H1 (cell line): ENCODE measurements around the gene TNRC6B. TPM values are rescaled to one million over a fixed set of nuclear protein-coding genes. Genes with fewer than 3 reads are reported as not detected.
A peak's percentile ranks its signal among the peaks of the same experiment; 100 is the strongest.

Source experiments
- CTCF ChIA-PET: fragments of 300-600 bp; sonication (Branson Sonifier 250); formaldehyde crosslinking; loops from one replicate; lab custom pipeline; 2021; ENCODE audit not compliant: partially characterized antibody; lab: Charles Lee
- POLR2A ChIA-PET: fragments of 300-600 bp; sonication (Branson Sonifier 250); formaldehyde crosslinking; loops from one replicate; lab custom pipeline; 2021; ENCODE audit warnings: inconsistent platforms; ENCODE audit not compliant: partially characterized antibody; lab: Charles Lee
- DNase-seq, 2 experiments: peaks; one replicate each; pipeline versions ENCODE4 v3.0.0 to v3.0.0-alpha.2; 2010 to 2022; ENCODE audit warnings: low spot score in 2 of 2, low read depth in 1 of 2, mixed read lengths in 1 of 2
- FAIRE-seq: peaks from 2 replicates; lab custom pipeline; 2011; peaks lifted over from hg19 to GRCh38; lab: Jason Lieb, UNC
- H2AFZ ChIP-seq: 2 replicates; pipeline ENCODE4 v1.8.1; 2012; ENCODE audit warnings: low read length, inconsistent platforms
- H2AK5ac ChIP-seq: 2 replicates; pipeline ENCODE4 v1.6.1; 2013; ENCODE audit warnings: low read depth, low read length
- H2BK120ac ChIP-seq: replicated peaks from 2 replicates; pipeline ENCODE3; 2013; ENCODE audit warnings: low read depth, low read length, inconsistent platforms
- H2BK12ac ChIP-seq: 2 replicates; pipeline ENCODE4 v1.6.1; 2013; ENCODE audit warnings: low read depth, low read length
- H2BK15ac ChIP-seq: 2 replicates; pipeline ENCODE4 v1.6.1; 2013; ENCODE audit warnings: low read length
- H2BK20ac ChIP-seq: 2 replicates; pipeline ENCODE4 v1.6.1; 2013; ENCODE audit warnings: low read length
- H2BK5ac ChIP-seq: 2 replicates; pipeline ENCODE4 v1.6.1; 2013; ENCODE audit warnings: low read depth, low read length
- H3K14ac ChIP-seq: 2 replicates; pipeline ENCODE4 v1.6.1; 2013; ENCODE audit warnings: inconsistent platforms; ENCODE audit not compliant: insufficient read length
- H3K18ac ChIP-seq: 2 replicates; pipeline ENCODE4 v1.6.1; 2013; ENCODE audit warnings: low read length; ENCODE audit errors: extremely low read depth
- H3K23ac ChIP-seq: 2 replicates; pipeline ENCODE4 v1.6.1; 2013; ENCODE audit warnings: inconsistent platforms; ENCODE audit not compliant: insufficient read length
- H3K23me2 ChIP-seq: 2 replicates; pipeline ENCODE4 v1.6.1; 2013; ENCODE audit warnings: low read depth, low read length
- H3K27ac ChIP-seq: 2 replicates; pipeline ENCODE4 v1.6.1; 2011; ENCODE audit warnings: low read depth, low read length, inconsistent platforms
- H3K27me3 ChIP-seq, 4 experiments: replicated peaks in 1 of 4; 1 replicate in 1 of 4; 2 replicates in 3 of 4; pipeline versions ENCODE4 v1.6.1 to v1.8.1; 2011 to 2013; ENCODE audit warnings: low read length in 3 of 4, mild to moderate bottlenecking in 3 of 4, inconsistent platforms in 2 of 4, mixed read lengths in 2 of 4, moderate library complexity in 1 of 4; ENCODE audit not compliant: control insufficient read depth in 3 of 4, insufficient read depth in 3 of 4; ENCODE audit errors: extremely low read depth in 1 of 4
- H3K36me3 ChIP-seq, 4 experiments: 2 replicates each; pipeline versions ENCODE4 v1.6.1 to v1.8.1; 2011 to 2013; ENCODE audit warnings: mild to moderate bottlenecking in 4 of 4, low read length in 3 of 4, moderate library complexity in 2 of 4, control low read depth in 1 of 4, inconsistent platforms in 1 of 4; ENCODE audit not compliant: insufficient read depth in 4 of 4, control insufficient read depth in 2 of 4
- H3K4ac ChIP-seq: replicated peaks from 2 replicates; pipeline ENCODE3; 2013; ENCODE audit warnings: low read length, low read depth, mixed read lengths, inconsistent platforms; ENCODE audit not compliant: insufficient read length
- H3K4me1 ChIP-seq, 4 experiments: replicated peaks in 1 of 4; 1 replicate in 1 of 4; 2 replicates in 3 of 4; pipeline versions ENCODE4 v1.6.1 to v1.8.1; 2011 to 2013; ENCODE audit warnings: low read length in 3 of 4, inconsistent platforms in 2 of 4, mixed read lengths in 1 of 4; ENCODE audit not compliant: insufficient read depth in 4 of 4, control insufficient read depth in 3 of 4
- H3K4me2 ChIP-seq, 2 experiments: 2 replicates each; pipeline versions ENCODE4 v1.6.1 to v1.8.1; 2011 to 2013; ENCODE audit warnings: low read depth in 2 of 2, low read length in 2 of 2, control low read depth in 1 of 2, inconsistent platforms in 1 of 2, mild to moderate bottlenecking in 1 of 2; ENCODE audit not compliant: insufficient read depth in 1 of 2
- H3K4me3 ChIP-seq, 4 experiments: fragments of 200-600, 300-600 bp in 1 of 4; sonication (generic), shearing (Covaris generic), sonication (Bioruptor Twin) in 1 of 4; 2 replicates each; pipeline versions ENCODE4 v1.5.1 to v1.8.1; 2011 to 2016; ENCODE audit warnings: low read length in 4 of 4, low read depth in 3 of 4, control low read depth in 2 of 4, inconsistent platforms in 2 of 4, mild to moderate bottlenecking in 2 of 4, mixed read lengths in 1 of 4, moderate library complexity in 1 of 4; ENCODE audit not compliant: insufficient read depth in 2 of 4; ENCODE audit errors: extremely low read depth in 1 of 4
- H3K56ac ChIP-seq: replicated peaks from 2 replicates; pipeline ENCODE3; 2013; ENCODE audit warnings: low read depth, mild to moderate bottlenecking, mixed read lengths, low read length, inconsistent platforms; ENCODE audit not compliant: insufficient read length
- H3K79me1 ChIP-seq: 2 replicates; pipeline ENCODE4 v1.6.1; 2013; ENCODE audit warnings: low read depth, low read length, control low read depth
- H3K79me2 ChIP-seq, 2 experiments: 2 replicates each; pipeline versions ENCODE4 v1.6.1 to v1.8.1; 2012 to 2013; ENCODE audit warnings: low read length in 2 of 2, mild to moderate bottlenecking in 2 of 2, inconsistent platforms in 1 of 2; ENCODE audit not compliant: insufficient read depth in 2 of 2, control insufficient read depth in 1 of 2
- H3K9ac ChIP-seq, 4 experiments: replicated peaks in 1 of 4; 1 replicate in 1 of 4; 2 replicates in 3 of 4; pipeline versions ENCODE4 v1.6.1 to v1.8.1; 2011 to 2013; ENCODE audit warnings: low read depth in 3 of 4, low read length in 3 of 4, control low read depth in 2 of 4, mild to moderate bottlenecking in 2 of 4, moderate library complexity in 2 of 4, inconsistent platforms in 1 of 4; ENCODE audit errors: extremely low read depth in 1 of 4
- H3K9me3 ChIP-seq, 2 experiments: 2 replicates each; pipeline versions ENCODE4 v1.6.1 to v1.8.1; 2012 to 2013; ENCODE audit warnings: mild to moderate bottlenecking in 2 of 2, moderate library complexity in 2 of 2, control low read depth in 1 of 2, inconsistent platforms in 1 of 2, low read depth in 1 of 2, low read length in 1 of 2, mixed read lengths in 1 of 2; ENCODE audit not compliant: insufficient read depth in 2 of 2
- H4K20me1 ChIP-seq, 2 experiments: replicated peaks in 1 of 2; 2 replicates each; pipeline versions ENCODE3 to v1.8.1; 2011 to 2013; ENCODE audit warnings: inconsistent platforms in 2 of 2, low read length in 2 of 2, mild to moderate bottlenecking in 1 of 2; ENCODE audit not compliant: insufficient read depth in 2 of 2, control insufficient read depth in 1 of 2
- H4K5ac ChIP-seq: 2 replicates; pipeline ENCODE4 v1.6.1; 2013; ENCODE audit warnings: low read length, low read depth, mixed read lengths, inconsistent platforms; ENCODE audit not compliant: insufficient read length
- H4K8ac ChIP-seq: 2 replicates; pipeline ENCODE4 v1.8.0; 2013; ENCODE audit warnings: mild to moderate bottlenecking, moderate library complexity, low read length, inconsistent platforms; ENCODE audit not compliant: insufficient read depth; ENCODE audit errors: extremely low read depth
- H4K91ac ChIP-seq: replicated peaks from 2 replicates; pipeline ENCODE3; 2013; ENCODE audit warnings: low read length, mixed read lengths, inconsistent platforms; ENCODE audit not compliant: insufficient read length
- BACH1 ChIP-seq: IDR thresholded peaks from 2 replicates; pipeline ENCODE4 v1.6.1; 2012; ENCODE audit warnings: low read length, improper control_type of control experiment
- BCL11A ChIP-seq, 2 experiments: IDR thresholded peaks; one replicate each; pipeline ENCODE4 v1.6.1; 2011; ENCODE audit warnings: low read depth in 2 of 2, low read length in 2 of 2, mild to moderate bottlenecking in 2 of 2
- CREB1 ChIP-seq: IDR thresholded peaks from 2 replicates; pipeline ENCODE4 v1.6.1; 2012; ENCODE audit warnings: inconsistent platforms
- CTCF ChIP-seq, 3 experiments: IDR thresholded peaks; 1 replicate in 2 of 3; 2 replicates in 1 of 3; pipeline versions ENCODE4 v1.5.1 to v1.6.1; 2011; ENCODE audit warnings: low read length in 3 of 3, mild to moderate bottlenecking in 3 of 3, inconsistent platforms in 2 of 3, low read depth in 1 of 3, moderate library complexity in 1 of 3; ENCODE audit not compliant: insufficient read depth in 1 of 3; ENCODE audit errors: control extremely low read depth in 1 of 3
- KDM4A ChIP-seq: IDR thresholded peaks from one replicate; pipeline ENCODE4 v1.7.1; 2012; ENCODE audit warnings: low read depth, mild to moderate bottlenecking, moderate library complexity, low read length, inconsistent platforms; ENCODE audit not compliant: severe bottlenecking
- NANOG ChIP-seq: IDR thresholded peaks from 2 replicates; pipeline ENCODE4 v1.6.1; 2011; ENCODE audit warnings: low read length, low read depth, mild to moderate bottlenecking, inconsistent platforms; ENCODE audit not compliant: insufficient read depth, poor library complexity, severe bottlenecking
- RNF2 ChIP-seq: fragments of 200-900, 300-1000 bp; sonication (generic); IDR thresholded peaks from 2 replicates; pipeline ENCODE4 v1.7.1; 2016; ENCODE audit warnings: borderline replicate concordance, low read depth, mild to moderate bottlenecking, antibody characterized with exemption, low read length; ENCODE audit not compliant: poor library complexity, severe bottlenecking; ENCODE audit errors: missing control alignments
- SIRT6 ChIP-seq: IDR thresholded peaks from one replicate; pipeline ENCODE4 v1.7.1; 2012; ENCODE audit warnings: low read length, inconsistent platforms
- SP4 ChIP-seq: IDR thresholded peaks from 2 replicates; pipeline ENCODE4 v1.6.1; 2012; ENCODE audit warnings: low read length, inconsistent platforms
- TAF7 ChIP-seq: optimal IDR thresholded peaks from 2 replicates; pipeline ENCODE3; 2011; ENCODE audit warnings: low read depth, mild to moderate bottlenecking, inconsistent platforms, low read length, moderate library complexity, borderline replicate concordance
- WGBS, 2 experiments: shearing (Covaris generic) in 1 of 2; methylation state at CpG; one replicate each; pipeline versions ENCODE4 v1.1.6 to v1.1.7; 2013 to 2015; ENCODE audit warnings: low lambda C conversion rate in 2 of 2, mixed read lengths in 2 of 2, inconsistent platforms in 1 of 2, low coverage in 1 of 2, missing lambda C conversion rate in 1 of 2; ENCODE audit not compliant: insufficient replicate concordance in 2 of 2, insufficient coverage in 1 of 2, insufficient read length in 1 of 2; ENCODE audit errors: extremely low coverage in 1 of 2, missing lambda C conversion rate in 1 of 2; 5-methylcytosine and 5-hydroxymethylcytosine counted together
- polyA plus RNA-seq, 7 experiments: library from polyadenylated mRNA; depleted of rRNA in 3 of 7; stranded (reverse) in 5 of 7; unstranded in 2 of 7; fragments of >200 nt in 5 of 7; fragments of 200-250 nt in 2 of 7; gene quantifications; 1 replicate in 5 of 7; 2 replicates in 1 of 7; 4 replicates in 1 of 7; pipeline versions ENCODE4 v1.2.1 to v1.2.3, GENCODE V29; 2011 to 2013; ENCODE audit warnings: missing spikeins in 2 of 7, mixed read lengths in 2 of 7
- total RNA-seq: library from RNA; stranded (reverse); fragmentation: NEBNext Ultra II Directional; extraction: Animal tissue kit (Norgen Biotek cat#: 25700); gene quantifications from 2 replicates; pipeline ENCODE4 v1.2.1, GENCODE V29; 2021

Gene TNRC6B
- total and polyA plus RNA-seq, 2 of the 8 experiments (the other 6 are each of a cell fraction or from before 2014, with no cell fraction given), result 12.5 to 48.9 TPM

DNA sequence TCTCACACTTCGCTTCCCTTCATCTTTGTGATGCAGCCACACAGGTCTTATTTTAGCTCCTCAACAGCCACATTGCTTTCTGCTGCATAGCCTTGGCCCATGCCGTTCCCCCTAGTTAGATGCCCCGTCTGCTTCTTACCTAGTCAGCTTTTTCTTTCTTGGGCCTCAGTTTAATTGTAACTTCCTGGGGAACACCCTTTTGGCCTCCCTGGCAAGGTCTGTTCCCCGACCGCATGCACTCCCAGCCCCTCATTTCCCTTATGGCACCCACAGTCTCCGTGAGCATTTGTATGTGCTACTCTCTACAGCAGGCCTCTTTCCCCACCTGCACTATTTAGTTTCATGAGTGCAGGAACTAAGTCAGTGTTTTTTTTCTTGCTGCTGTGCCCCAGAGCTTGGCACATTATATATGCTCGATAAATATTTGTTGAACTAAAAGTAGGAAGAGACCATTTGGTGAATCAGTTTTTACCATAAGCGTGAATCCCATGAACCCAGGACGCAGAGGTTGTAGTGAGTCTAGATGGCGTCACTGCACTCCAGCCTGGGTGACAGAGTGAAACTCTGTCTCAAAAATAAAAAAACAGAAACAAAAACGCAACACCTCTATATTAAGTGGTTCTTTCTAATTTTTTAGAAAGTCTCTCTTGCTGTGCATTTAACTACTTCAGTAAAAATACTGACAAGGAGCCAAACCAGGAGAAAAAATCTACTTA is 38.5 kb downstream of the TNRC6B start:
- no peak overlapping the region for H2AK5ac ChIP-seq
- no peak overlapping the region for H2AFZ ChIP-seq
- CTCF ChIA-PET, result interaction anchor here (0.9 kb wide), 1 partner anchor 28 kb away, joined by 4 read pairs; no protein-coding TSS in a partner anchor
- H3K4me2 ChIP-seq, result peak overlapping the region in 1 of 2 experiments; percentile 25; a peak in 1 of 4 replicates
- H4K5ac ChIP-seq, result no peak overlapping the region
- no peak for DNase-seq
- H3K14ac ChIP-seq, result no peak overlapping the region
- no peak overlapping the region for H2BK15ac ChIP-seq
- no peaks in the 10 kb centered on the region for H3K9me3 ChIP-seq
- no peak overlapping the region for H4K8ac ChIP-seq
- no peak overlapping the region for H4K91ac ChIP-seq
- H3K4ac ChIP-seq, result no peak overlapping the region
- H3K27me3 ChIP-seq, result no peaks in the 10 kb centered on the region
- no peak for TF ChIP-seq SIRT6
- TF ChIP-seq CREB1, result no peak
- no peak for TF ChIP-seq NANOG
- TF ChIP-seq BCL11A (IDR thresholded peaks at IDR 0.05; ENCODE audit: low read depth in 2 of 2, low read length in 2 of 2), result no peak
- no peak for TF ChIP-seq SP4
- no peak for TF ChIP-seq RNF2
- TF ChIP-seq KDM4A, result no peak
- no peak for TF ChIP-seq TAF7
- no peak for TF ChIP-seq BACH1
- no peak for TF ChIP-seq CTCF (IDR thresholded peaks at IDR 0.05; ENCODE audit: control extremely low read depth in 1 of 3, insufficient read depth in 1 of 3, low read depth in 1 of 3, low read length in 3 of 3)
- H3K79me2 ChIP-seq, result peaks cover 28 to 100% of the 10 kb centered on the region in 2 experiments
- H3K4me3 ChIP-seq, result no peak overlapping the region
- no peak overlapping the region for H3K9ac ChIP-seq
- H3K56ac ChIP-seq, result no peak overlapping the region
- no peak overlapping the region for H3K23ac ChIP-seq
- FAIRE-seq, result no peak
- no peak overlapping the region for H3K27ac ChIP-seq
- no peak overlapping the region for H3K18ac ChIP-seq
- POLR2A ChIA-PET, result interaction anchor here (1.6 to 2.2 kb wide), 3 partner anchors 9 to 20 kb away, joined by 4 to 9 read pairs (median 7); no protein-coding TSS in a partner anchor
- H2BK12ac ChIP-seq, result no peak overlapping the region
- H3K79me1 ChIP-seq, result peaks cover 27% of the 10 kb centered on the region
- peaks cover 13 to 27% of the 10 kb centered on the region in 2 experiments for H4K20me1 ChIP-seq
- H3K4me1 ChIP-seq, result peaks cover 22 to 41% (median 30%) of the 10 kb centered on the region in 4 experiments
- H2BK20ac ChIP-seq, result no peak overlapping the region
- H2BK5ac ChIP-seq, result no peak overlapping the region
- H2BK120ac ChIP-seq, result no peak overlapping the region
- H3K23me2 ChIP-seq, result no peaks in the 10 kb centered on the region
- H3K36me3 ChIP-seq, result no peaks in the 10 kb centered on the region
- WGBS, 2 experiments, result 84% methylated on average over 11 of the region's 11 CpGs; no CpG with 5 or more reads in 1 of the 2 experiments
